ENCODE data around the gene UROS.

The UROS gene

GRCh38 chr10:125768219-125768855 is 54.7 kb downstream of the UROS start:
- H3K9me2 ChIP-seq (replicated peaks; ENCODE audit: low read depth, low read length) = no peaks in the 10 kb centered on the region
- H3K36me3 ChIP-seq (ENCODE audit: insufficient read depth, low read length) = peaks cover 19% of the 10 kb centered on the region
- H3K27me3 ChIP-seq (ENCODE audit: insufficient read depth, low read length, poor library complexity, severe bottlenecking) = no peaks in the 10 kb centered on the region
- H3K4me3 ChIP-seq (ENCODE audit: low read length, poor library complexity, severe bottlenecking) = no peak overlapping the region
- H3K4me1 ChIP-seq (ENCODE audit: insufficient read depth, low read length, poor library complexity, severe bottlenecking) = no peaks in the 10 kb centered on the region
- no peak overlapping the region for H3K4me2 ChIP-seq (ENCODE audit: low read depth, low read length, poor library complexity, severe bottlenecking)
- no peak overlapping the region for H3K9ac ChIP-seq (ENCODE audit: low read depth, low read length, poor library complexity, severe bottlenecking)
- no peaks in the 10 kb centered on the region for H3K79me2 ChIP-seq (ENCODE audit: insufficient read depth, low read length)
- no peak overlapping the region for H2AFZ ChIP-seq (ENCODE audit: low read length)
- H3K9me3 ChIP-seq (ENCODE audit: insufficient read depth, low read depth, low read length) = no peaks in the 10 kb centered on the region
- TF ChIP-seq CTCF (conservative IDR thresholded peaks at IDR 0.05; ENCODE audit: low read length) (no peak), EZH2phosphoT487 (IDR thresholded peaks at IDR 0.05; ENCODE audit: borderline replicate concordance) (no peak)
- H3F3A ChIP-seq (ENCODE audit: low read depth) = no peaks in the 10 kb centered on the region
- no peaks in the 10 kb centered on the region for H4K20me1 ChIP-seq (ENCODE audit: insufficient read depth, low read length, poor library complexity, severe bottlenecking)

GRCh38 chr10:125766511-125766910 is 56.5 kb downstream of the UROS start:
- no peak overlapping the region for H3K4me2 ChIP-seq (ENCODE audit: low read depth, low read length, poor library complexity, severe bottlenecking)
- no peaks in the 10 kb centered on the region for H4K20me1 ChIP-seq (ENCODE audit: insufficient read depth, low read length, poor library complexity, severe bottlenecking)
- TF ChIP-seq EZH2phosphoT487 (IDR thresholded peaks at IDR 0.05; ENCODE audit: borderline replicate concordance) (no peak), CTCF (conservative IDR thresholded peaks at IDR 0.05; ENCODE audit: low read length) (no peak)
- H3K9ac ChIP-seq (ENCODE audit: low read depth, low read length, poor library complexity, severe bottlenecking) = no peak overlapping the region
- H3K27me3 ChIP-seq (ENCODE audit: insufficient read depth, low read length, poor library complexity, severe bottlenecking) = no peaks in the 10 kb centered on the region
- peaks cover 38% of the 10 kb centered on the region for H3K36me3 ChIP-seq (ENCODE audit: insufficient read depth, low read length)
- H3K79me2 ChIP-seq (ENCODE audit: insufficient read depth, low read length) = no peaks in the 10 kb centered on the region
- H3K9me3 ChIP-seq (ENCODE audit: insufficient read depth, low read depth, low read length) = no peaks in the 10 kb centered on the region
- H3K9me2 ChIP-seq (replicated peaks; ENCODE audit: low read depth, low read length) = no peaks in the 10 kb centered on the region
- H3K4me3 ChIP-seq (ENCODE audit: low read length, poor library complexity, severe bottlenecking) = no peak overlapping the region
- H2AFZ ChIP-seq (ENCODE audit: low read length) = no peak overlapping the region
- no peaks in the 10 kb centered on the region for H3K4me1 ChIP-seq (ENCODE audit: insufficient read depth, low read length, poor library complexity, severe bottlenecking)
- H3F3A ChIP-seq (ENCODE audit: low read depth) = no peaks in the 10 kb centered on the region

- Histone ChIP-seq H3K4me2 (ENCODE audit: low read depth, low read length, poor library complexity, severe bottlenecking) (no peak overlapping the region), H3K4me3 (ENCODE audit: low read length, poor library complexity, severe bottlenecking) (no peak overlapping the region), H3K79me2 (ENCODE audit: insufficient read depth, low read length) (no peaks in the 10 kb centered on the region), H2AFZ (ENCODE audit: low read length) (no peak overlapping the region), H3K36me3 (ENCODE audit: insufficient read depth, low read length) (peaks cover 44% of the 10 kb centered on the region), H3K9me3 (ENCODE audit: insufficient read depth, low read depth, low read length) (no peaks in the 10 kb centered on the region), H3F3A (ENCODE audit: low read depth) (no peaks in the 10 kb centered on the region), H3K27me3 (ENCODE audit: insufficient read depth, low read length, poor library complexity, severe bottlenecking) (no peaks in the 10 kb centered on the region), H4K20me1 (ENCODE audit: insufficient read depth, low read length, poor library complexity, severe bottlenecking) (no peaks in the 10 kb centered on the region), H3K4me1 (ENCODE audit: insufficient read depth, low read length, poor library complexity, severe bottlenecking) (no peaks in the 10 kb centered on the region), H3K9ac (ENCODE audit: low read depth, low read length, poor library complexity, severe bottlenecking) (no peak overlapping the region), H3K9me2 (replicated peaks; ENCODE audit: low read depth, low read length) (no peaks in the 10 kb centered on the region)
- TF ChIP-seq EZH2phosphoT487 (IDR thresholded peaks at IDR 0.05; ENCODE audit: borderline replicate concordance) (no peak), CTCF (conservative IDR thresholded peaks at IDR 0.05; ENCODE audit: low read length) (no peak)
These were observed 57.2 kb downstream of the UROS start for GRCh38 chr10:125765835-125766234.

All from Loucy (cell line).